ENCODE results near the gene CENPX.

DNA sequence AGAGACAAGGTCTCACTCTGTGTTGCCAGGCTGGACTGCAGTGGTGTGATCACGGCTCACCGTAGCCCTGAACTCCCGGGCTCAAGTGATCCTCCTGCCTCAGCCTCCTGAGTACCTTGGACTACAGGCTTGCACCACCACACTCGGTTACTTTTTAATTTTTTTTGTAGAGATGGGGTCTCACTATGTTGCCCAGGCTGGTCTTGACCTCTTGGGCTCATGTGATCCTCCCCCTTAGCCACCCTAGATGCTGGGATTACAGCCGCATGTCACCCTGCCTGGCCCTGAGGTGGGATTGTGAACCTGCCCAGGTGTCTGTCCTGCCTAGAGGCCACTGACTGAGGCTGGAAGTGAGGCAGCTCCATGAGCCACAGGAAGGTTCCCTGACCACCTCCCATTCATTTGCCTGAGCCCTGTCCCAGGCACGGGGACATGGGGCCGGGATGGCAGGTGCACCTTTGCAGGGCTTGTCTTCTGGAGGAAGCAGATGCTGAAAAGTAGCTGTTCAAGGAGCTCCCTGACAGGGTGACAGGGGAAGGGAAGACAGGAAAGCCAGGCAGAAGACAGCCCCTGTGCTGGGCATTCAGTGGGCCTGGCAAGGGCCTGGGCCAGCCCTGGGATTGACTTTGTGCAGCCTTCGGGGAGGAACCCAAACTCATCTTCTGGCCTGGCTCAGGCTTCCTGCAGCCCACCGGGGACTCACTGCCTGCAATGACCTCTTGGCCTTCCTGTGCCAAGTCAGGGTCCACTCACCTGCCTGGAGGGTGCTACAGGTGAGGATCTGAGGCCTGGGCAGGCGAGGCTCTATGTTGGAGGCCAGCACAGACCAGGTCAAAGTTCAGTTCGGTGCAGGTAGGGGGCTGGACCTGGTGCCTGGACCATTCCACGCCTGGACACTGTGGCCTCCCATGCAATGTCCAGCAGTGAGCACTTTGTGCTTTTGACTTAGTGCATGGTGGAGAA lies 53.5 kb downstream of the CENPX start:
- TF ChIP-seq POLR2AphosphoS5 (IDR thresholded peaks at IDR 0.05; ENCODE audit: low read depth, low read length) (no peak), TAF1 (IDR thresholded peaks at IDR 0.05; ENCODE audit: low read depth, low read length) (no peak), POLR2A (IDR thresholded peaks at IDR 0.05; ENCODE audit: low read depth, low read length) (no peak), SPI1 (IDR thresholded peaks at IDR 0.05; ENCODE audit: low read depth, low read length) (no peak), POU2F2 (IDR thresholded peaks at IDR 0.05; ENCODE audit: low read depth, low read length) (no peak), PAX5 (IDR thresholded peaks at IDR 0.05; ENCODE audit: insufficient read depth, low read length, severe bottlenecking) (no peak)

Measured in GM12891 (cell line).